GM12878 (cell line): Measurements from ENCODE around the gene BLNK. TPM values are rescaled to one million over a fixed set of nuclear protein-coding genes. Genes with fewer than 3 reads are reported as not detected.
"Not testable (repeated sequence)": the region's sequence is repeated elsewhere in the genome, so short reads cannot be mapped to it uniquely, and the experiment has no call there.

Experiments
- ATAC-seq: fragments of 200-7000 bp; cut with Tn5 transposase; 3 replicates; pipeline ENCODE4 v1.9.1; 2020; ENCODE audit warnings: mild to moderate bottlenecking, moderate library complexity
- BruUV-seq: library from RNA; stranded (reverse); fragments of 400-500 nt; replicated peaks from 2 replicates; lab custom pipeline; 2021; lab: Mats Ljungman, UMichigan
- CTCF ChIA-PET: fragments of 300-600 bp; sonication (Branson Sonifier 250); formaldehyde crosslinking; extraction: SDS; loops from one replicate; lab custom pipeline; 2021; ENCODE audit warnings: inconsistent platforms; lab: Yijun Ruan, JAX
- POLR2A ChIA-PET: fragments of 350-600 bp; formaldehyde crosslinking; extraction: SDS; loops from one replicate; lab custom pipeline; 2021; ENCODE audit warnings: inconsistent platforms; lab: Charles Lee
- RAD21 ChIA-PET: fragments of 300-600 bp; sonication (Branson Sonifier 250); formaldehyde crosslinking; loops from one replicate; lab custom pipeline; 2023; ENCODE audit warnings: antibody characterized with exemption; ENCODE audit not compliant: unreplicated experiment; lab: Charles Lee
- SMC1A ChIA-PET: fragments of 300-600 bp; sonication (Branson Sonifier 250); formaldehyde crosslinking; loops from one replicate; lab custom pipeline; 2023; ENCODE audit not compliant: unreplicated experiment, uncharacterized antibody; lab: Charles Lee
- DNase-seq: peaks from one replicate; pipeline ENCODE4 v3.0.0-alpha.2; 2011; ENCODE audit warnings: low read depth, low spot score
- FAIRE-seq: peaks from 3 replicates; lab custom pipeline; 2011; peaks lifted over from hg19 to GRCh38; lab: Jason Lieb, UNC
- H2AFZ ChIP-seq: 2 replicates; pipeline ENCODE4 v1.6.0; 2011; ENCODE audit warnings: low read depth, low read length, control low read depth; ENCODE audit not compliant: control insufficient read depth
- H3K27ac ChIP-seq: 2 replicates; pipeline ENCODE4 v1.5.1; 2011; ENCODE audit warnings: control low read depth; ENCODE audit not compliant: control insufficient read depth, insufficient read depth
- H3K27me3 ChIP-seq, 2 experiments: replicated peaks in 1 of 2; 2 replicates each; pipeline versions ENCODE4 v1.6.0 to v1.6.1; 2011; ENCODE audit warnings: low read length in 1 of 2; ENCODE audit not compliant: control insufficient read depth in 2 of 2, insufficient read depth in 2 of 2
- H3K36me3 ChIP-seq, 2 experiments: 2 replicates each; pipeline ENCODE4 v1.5.1; 2011; ENCODE audit warnings: low read length in 1 of 2; ENCODE audit not compliant: control insufficient read depth in 2 of 2, insufficient read depth in 2 of 2
- H3K4me1 ChIP-seq: 2 replicates; pipeline ENCODE4 v1.6.1; 2011; ENCODE audit warnings: mild to moderate bottlenecking, low read length, moderate library complexity, mixed read lengths; ENCODE audit not compliant: control insufficient read depth, insufficient read depth
- H3K4me2 ChIP-seq: 2 replicates; pipeline ENCODE4 v1.6.0; 2011; ENCODE audit warnings: control low read depth; ENCODE audit not compliant: control insufficient read depth, insufficient read depth
- H3K4me3 ChIP-seq: fragments of 200-600 bp; sonication (generic); 2 replicates; pipeline ENCODE4 v1.5.1; 2016
- H3K79me2 ChIP-seq: 2 replicates; pipeline ENCODE4 v1.6.0; 2011; ENCODE audit warnings: low read length; ENCODE audit not compliant: control insufficient read depth, insufficient read depth
- H3K9ac ChIP-seq: 2 replicates; pipeline ENCODE4 v1.8.0; 2011; ENCODE audit warnings: low read length, control low read depth, mixed read lengths; ENCODE audit not compliant: control insufficient read depth, insufficient read depth
- H3K9me3 ChIP-seq: replicated peaks from 3 replicates; pipeline ENCODE4 v1.5.1; 2011; ENCODE audit warnings: mild to moderate bottlenecking, low read length; ENCODE audit not compliant: control insufficient read depth, insufficient read depth
- H4K20me1 ChIP-seq: 2 replicates; pipeline ENCODE4 v1.6.0; 2011; ENCODE audit not compliant: control insufficient read depth, insufficient read depth
- BCL3 ChIP-seq: IDR thresholded peaks from 2 replicates; pipeline ENCODE4 v1.6.1; 2011; ENCODE audit warnings: borderline replicate concordance, low read depth, mild to moderate bottlenecking, moderate library complexity, low read length; ENCODE audit not compliant: insufficient read depth, poor library complexity, severe bottlenecking
- PBX3 ChIP-seq: IDR thresholded peaks from 2 replicates; pipeline ENCODE4 v1.6.1; 2011; ENCODE audit warnings: mild to moderate bottlenecking, low read depth, low read length, moderate library complexity; ENCODE audit not compliant: insufficient replicate concordance
- SRF ChIP-seq, 2 experiments: IDR thresholded peaks; 2 replicates each; pipeline ENCODE4 v1.6.1; 2011; ENCODE audit warnings: low read depth in 2 of 2, low read length in 2 of 2, mild to moderate bottlenecking in 1 of 2, moderate library complexity in 1 of 2
- ZNF217 ChIP-seq: fragments of 450-650 bp; IDR thresholded peaks from 2 replicates; pipeline ENCODE4 v1.6.1; 2017; ENCODE audit warnings: antibody characterized with exemption, mild to moderate bottlenecking
- ZNF24 ChIP-seq: fragments of 450-650 bp; IDR thresholded peaks from 2 replicates; pipeline ENCODE4 v1.6.1; 2017; ENCODE audit warnings: antibody characterized with exemption, mild to moderate bottlenecking
- WGBS: methylation state at CpG from one replicate; pipeline ENCODE4 v1.1.6; 2016; ENCODE audit warnings: low lambda C conversion rate; ENCODE audit not compliant: insufficient replicate concordance, insufficient coverage; ENCODE audit errors: missing lambda C conversion rate; 5-methylcytosine and 5-hydroxymethylcytosine counted together
- in situ Hi-C: fragments of 300-500 bp; cut with MboI; formaldehyde crosslinking; loops from 9 replicates; pipeline ENCODE4 v1.14.3; 2018; ENCODE audit warnings: mixed read lengths
- intact Hi-C: fragments of 100-400 bp; cut with micrococcal nuclease; formaldehyde crosslinking; loops from one replicate; pipeline ENCODE4 v1.14.2; 2022; ENCODE audit not compliant: unreplicated experiment
- polyA plus RNA-seq, 11 experiments: library from polyadenylated mRNA; depleted of rRNA in 4 of 11; unstranded in 6 of 11; stranded (reverse) in 5 of 11; fragments of >200 nt; fragmentation: Nextera tagmentation in 4 of 11; fragmentation: Illumina TruSeq in 1 of 11; extraction: Ambion mirVana in 4 of 11; extraction: Trizol in 1 of 11; gene quantifications; 1 replicate in 1 of 11; 2 replicates in 10 of 11; pipeline versions ENCODE4 v1.2.1 to v1.2.3, GENCODE V29; 2011 to 2016; ENCODE audit warnings: inconsistent platforms in 2 of 11, missing spikeins in 2 of 11, low read depth in 1 of 11
- total RNA-seq, 4 experiments: library from RNA; depleted of rRNA in 3 of 4; stranded (reverse); fragments of >200 nt in 3 of 4; fragmentation: Illumina TruSeq in 1 of 4; extraction: Trizol in 1 of 4; gene quantifications; 2 replicates each; pipeline versions ENCODE4 v1.2.1 to v1.2.3, GENCODE V29; 2013 to 2021

The BLNK gene
- total and polyA plus RNA-seq, 10 of the 15 experiments (the other 5 are each of a cell fraction or from before 2014, with no cell fraction given), result 79.5 to 201 (median 139) TPM

GRCh38 chr10:96201525-96201924 lies 69.8 kb downstream of the BLNK start:
- intact Hi-C loops, result no loop called here
- POLR2A ChIA-PET, result no interaction called here
- BruUV-seq, result no TSS peak

DNA sequence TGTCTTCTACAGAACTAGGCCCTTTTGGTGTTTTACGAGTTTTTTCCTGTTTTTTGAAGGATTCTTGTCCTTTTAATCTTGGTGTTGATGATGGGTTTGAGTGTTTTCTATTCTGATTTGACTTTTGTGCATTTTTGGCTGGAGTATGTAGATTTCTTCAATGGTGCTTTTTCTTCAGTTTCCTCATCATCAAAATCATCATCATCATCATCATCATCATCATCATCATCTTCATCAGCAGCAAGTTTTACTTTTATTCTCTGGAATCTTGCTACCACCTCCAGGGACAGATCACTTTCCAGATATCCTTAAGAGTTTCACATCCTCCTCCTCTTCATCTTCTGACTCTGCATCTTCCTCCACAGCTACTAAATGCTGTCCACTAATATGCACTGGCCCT lies 81.9 kb downstream of the BLNK start:
- ATAC-seq, intact Hi-C loops: not testable (repeated sequence)

More at GRCh38 chr10:96201525-96201924, 69.8 kb downstream of the BLNK start:
- ATAC-seq (no peak), FAIRE-seq (no peak), DNase-seq (no peak)
- Histone ChIP-seq H2AFZ (no peak overlapping the region), H3K79me2 (no peaks in the 10 kb centered on the region), H3K36me3 (peaks cover 11 to 70% of the 10 kb centered on the region in 2 experiments), H4K20me1 (no peaks in the 10 kb centered on the region), H3K4me3 (no peak overlapping the region), H3K27ac (no peak overlapping the region), H3K9me3 (no peaks in the 10 kb centered on the region), H3K9ac (no peak overlapping the region), H3K27me3 (no peaks in the 10 kb centered on the region), H3K4me1 (no peaks in the 10 kb centered on the region), H3K4me2 (no peak overlapping the region)
- ChIA-PET SMC1A (interaction anchor here (1.2 kb wide), 1 partner anchor 185 kb away, joined by 3 read pairs; no protein-coding TSS in a partner anchor), CTCF (no interaction called here), RAD21 (no interaction called here)
- 67% methylated on average over 1 of the region's 1 CpG for WGBS
- in situ Hi-C loops, result no loop called here
- TF ChIP-seq ZNF217 (no peak), ZNF24 (peak; percentile 96), SRF (IDR thresholded peaks at IDR 0.05; ENCODE audit: low read depth in 2 of 2, low read length in 2 of 2) (no peak), PBX3 (no peak), BCL3 (no peak)

More for the DNA sequence above, 81.9 kb downstream of the BLNK start:
- in situ Hi-C loops, H3K27ac ChIP-seq, H3K79me2 ChIP-seq, H3K4me3 ChIP-seq, RAD21 ChIA-PET, H3K4me1 ChIP-seq, DNase-seq, H2AFZ ChIP-seq, H3K9me3 ChIP-seq, CTCF ChIA-PET, FAIRE-seq, H3K4me2 ChIP-seq, BruUV-seq, H3K27me3 ChIP-seq, SMC1A ChIA-PET, H4K20me1 ChIP-seq, H3K9ac ChIP-seq, POLR2A ChIA-PET: not testable (repeated sequence)
- WGBS, result 100% methylated on average over 1 of the region's 1 CpG
- H3K36me3 ChIP-seq, result peaks cover 1 to 32% of the 10 kb centered on the region in 2 experiments; a peak in 2 of 4 replicates
